HK-2 (cell line): ENCODE measurements around the gene NPTXR.

ENCODE experiments used
- DNase-seq: peaks from one replicate; pipeline ENCODE4 v3.0.0-alpha.2; 2018; ENCODE audit not compliant: unreplicated experiment

Gene NPTXR

GRCh38 chr22:38843657-38844314 is at the start of gene NPTXR:
TSS of gene NPTXR (minus strand) at chr22:38844028.
- DNase-seq: peak; percentile 58

DNA sequence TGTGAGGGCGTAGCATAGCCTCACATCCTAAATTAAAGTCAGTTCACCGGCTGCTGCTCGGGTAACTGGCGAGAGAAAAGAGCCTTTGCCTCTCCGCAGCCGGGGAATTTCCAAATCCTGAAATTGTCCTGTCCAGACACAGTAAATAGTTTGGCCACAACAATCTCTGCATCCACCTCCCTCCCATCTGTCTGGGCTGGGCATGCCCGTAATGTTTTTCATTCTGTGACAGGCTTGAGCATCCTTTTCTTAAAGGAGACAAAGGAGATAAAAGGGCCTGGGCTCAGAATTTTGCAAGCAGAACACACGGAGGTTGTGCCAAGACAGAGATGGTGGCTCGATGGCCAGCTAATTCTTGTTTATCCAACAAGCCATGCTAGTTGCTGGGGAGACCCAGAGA is 47.4 kb upstream of the NPTXR start:
- no peak for DNase-seq

GRCh38 chr22:38890377-38890776 is 46.5 kb upstream of the NPTXR start:
- DNase-seq: no peak

- DNase-seq: no peak
Measured at GRCh38 chr22:38886333-38886732, 42.5 kb upstream of the NPTXR start.

DNA sequence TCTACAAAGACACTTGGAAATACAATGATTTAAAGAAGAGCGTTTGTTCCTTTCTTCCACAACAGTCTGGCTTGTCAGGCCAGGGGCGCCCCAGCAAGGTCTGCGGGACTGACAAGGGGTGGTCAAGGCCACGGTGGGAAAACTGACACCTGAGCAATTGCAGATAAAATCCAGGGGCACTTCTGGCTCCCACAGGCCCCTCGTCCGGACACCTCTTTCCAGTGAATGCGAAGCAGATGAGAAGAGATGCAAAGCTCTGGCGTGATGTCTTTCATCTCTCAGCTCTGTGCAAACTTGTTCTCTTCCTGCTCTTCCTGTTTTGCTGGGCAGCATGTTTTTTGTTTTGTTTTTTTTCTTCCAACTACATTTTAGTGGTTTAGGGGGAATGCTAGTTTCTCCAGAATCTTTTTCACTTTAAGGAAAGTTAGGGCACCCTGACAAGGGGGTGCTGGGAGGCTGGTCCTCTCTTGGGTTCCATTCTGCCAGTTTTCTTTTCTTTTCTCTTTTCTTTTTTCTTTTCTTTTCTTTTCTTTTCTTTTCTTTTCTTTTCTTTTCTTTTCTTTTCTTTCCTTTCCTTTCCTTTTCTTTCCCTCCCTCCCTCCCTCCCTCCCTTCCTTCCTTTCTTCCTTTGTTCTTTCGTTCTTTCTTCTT is 39.3 kb upstream of the NPTXR start:
- DNase-seq: no peak

DNA sequence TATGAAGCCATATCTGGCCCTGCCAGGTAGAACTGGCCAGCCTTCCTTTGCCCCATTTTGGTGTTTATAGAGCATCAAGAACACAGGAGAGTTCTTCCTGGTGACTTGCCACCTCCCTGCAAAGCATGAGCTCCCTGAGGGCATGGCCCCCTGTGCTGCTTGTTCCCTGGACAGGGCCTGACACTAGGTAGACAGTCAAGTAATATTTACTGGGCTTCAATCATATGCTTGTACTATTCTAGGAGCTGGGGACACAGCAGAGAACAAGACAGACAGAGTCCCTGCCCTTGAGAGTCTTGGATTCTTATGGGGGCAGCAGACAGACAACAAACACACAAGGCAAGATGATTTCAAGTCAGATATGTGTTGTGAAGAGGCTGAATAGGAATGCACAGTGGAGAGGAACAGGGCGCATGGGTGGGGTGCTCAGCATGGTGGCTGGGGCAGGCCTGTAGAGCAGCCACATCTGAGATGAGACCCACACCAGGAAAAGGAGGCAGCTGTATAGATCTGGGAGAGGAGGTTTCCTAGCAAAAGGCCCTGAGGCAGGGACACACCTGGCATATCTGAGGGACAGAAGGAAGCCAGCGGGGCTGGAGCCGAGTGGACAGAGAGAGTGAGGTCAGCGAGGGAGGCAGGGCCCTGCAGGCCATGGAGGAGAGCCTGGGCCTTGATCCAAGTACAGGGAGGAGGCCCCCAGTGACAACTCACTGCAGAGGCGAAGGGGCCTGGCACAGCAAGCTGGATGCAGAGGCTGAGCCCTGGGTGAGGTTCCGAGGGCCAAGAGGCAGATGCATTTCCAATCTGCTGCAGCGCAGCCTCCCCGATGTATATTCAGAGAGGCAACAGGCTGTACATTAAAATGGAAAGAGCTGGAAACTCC is 38.4 kb upstream of the NPTXR start:
- DNase-seq: no peak

DNA sequence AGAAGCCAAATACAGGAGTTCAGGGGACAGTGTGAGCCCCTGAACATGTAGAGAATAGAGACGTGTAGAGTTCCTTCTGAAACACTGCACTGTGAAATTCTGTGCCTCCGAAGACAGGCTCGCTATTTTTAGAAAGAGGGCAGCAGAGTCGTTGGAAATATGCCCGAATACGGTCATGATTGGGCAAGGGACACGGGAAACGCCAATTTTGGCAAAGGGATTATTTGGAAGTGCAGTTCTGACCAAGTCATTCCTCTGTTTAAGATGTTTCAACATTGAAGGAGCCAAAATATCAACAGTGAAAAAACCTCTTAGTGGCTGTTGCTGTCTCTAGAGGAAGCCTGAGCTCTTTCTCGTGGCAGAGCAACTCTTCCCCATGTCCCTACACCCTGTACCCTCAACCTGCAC is 37.6 kb upstream of the NPTXR start:
- no peak for DNase-seq

GRCh38 chr22:38879961-38880360 is 36.1 kb upstream of the NPTXR start:
- DNase-seq: no peak

DNA sequence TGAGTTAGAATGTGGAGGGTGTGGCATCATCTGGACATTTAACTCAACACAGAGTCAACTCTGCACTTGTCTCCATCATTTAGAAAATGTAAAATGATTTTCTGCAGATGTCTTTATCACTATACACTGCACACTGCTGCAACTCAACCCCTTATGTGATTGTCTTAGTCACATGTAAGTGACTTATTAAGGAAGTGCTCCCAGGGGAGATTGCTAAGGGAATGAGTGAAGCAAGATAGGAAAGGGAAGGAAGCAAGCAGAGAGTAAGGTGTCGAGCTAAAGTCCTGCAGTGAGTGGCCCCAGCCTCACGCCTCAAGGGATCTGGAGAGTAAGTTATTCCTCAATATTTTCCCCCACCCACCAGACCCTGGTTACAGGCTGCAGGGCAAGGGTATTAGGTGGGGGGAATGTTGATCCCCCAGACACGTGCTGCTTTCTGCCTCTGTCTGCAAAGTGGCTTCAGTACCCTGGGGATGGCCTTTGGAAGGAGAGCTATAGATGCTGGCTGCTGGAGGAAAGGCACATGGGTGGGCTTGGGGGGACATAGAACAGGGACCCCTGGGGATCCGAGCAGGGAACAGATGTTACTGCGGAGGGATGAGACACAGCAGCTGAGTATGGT is 35.4 kb upstream of the NPTXR start:
- DNase-seq: no peak

DNA sequence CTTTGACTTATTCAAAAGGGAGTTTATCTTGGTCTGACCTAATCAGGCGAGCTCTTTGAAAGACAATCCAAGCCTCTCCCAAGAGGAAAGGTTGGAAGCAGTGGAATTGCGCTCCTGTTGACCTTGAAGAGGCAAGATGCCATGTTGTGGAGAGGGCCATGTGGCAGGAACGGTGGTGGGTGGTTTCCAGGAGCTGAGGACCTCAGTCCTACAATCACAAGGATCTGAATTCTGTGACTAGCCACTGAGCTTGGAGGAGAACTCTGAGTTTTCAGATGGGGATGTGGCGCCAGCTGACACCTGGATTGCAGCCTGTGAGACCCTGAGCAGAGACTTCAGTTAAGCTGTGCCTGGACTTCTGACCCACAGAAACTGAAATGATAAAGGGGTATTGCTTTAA is 34.2 kb upstream of the NPTXR start:
- no peak for DNase-seq

GRCh38 chr22:38874529-38875222 is 30.8 kb upstream of the NPTXR start:
- no peak for DNase-seq

- DNase-seq: no peak
Measured at GRCh38 chr22:38873469-38874411, 29.9 kb upstream of the NPTXR start.

DNA sequence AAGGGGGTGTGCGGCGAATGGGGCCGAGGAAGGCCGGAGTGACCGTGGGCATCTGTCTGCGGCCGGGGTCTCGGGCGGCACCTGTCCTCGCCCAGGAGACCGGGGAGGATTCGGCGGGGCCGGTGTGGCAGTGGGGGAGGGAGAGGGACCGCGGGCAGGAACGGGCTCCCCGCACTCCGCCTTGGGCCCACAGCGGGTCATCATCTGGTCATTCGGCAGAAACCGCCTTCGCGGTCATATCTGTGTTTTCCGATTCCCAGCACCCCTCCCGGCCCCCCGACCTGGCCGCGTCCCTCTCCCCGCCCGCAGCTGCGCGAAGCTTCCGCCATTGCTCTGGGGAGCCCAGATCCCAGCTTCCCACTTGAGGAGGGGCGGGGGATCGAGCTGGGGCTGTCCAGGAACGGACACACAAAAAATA is 29.0 kb upstream of the NPTXR start:
- no peak for DNase-seq

GRCh38 chr22:38872172-38872830 is 28.5 kb upstream of the NPTXR start, which contains the start of gene CBX6:
TSS of gene CBX6 (minus strand) at chr22:38872216. CDS start at chr22:38872190, 26 bp downstream.
- DNase-seq: peak; percentile 81

GRCh38 chr22:38871360-38872171 is 27.7 kb upstream of the NPTXR start:
- DNase-seq: no peak

GRCh38 chr22:38870791-38871359 is 27.0 kb upstream of the NPTXR start:
- no peak for DNase-seq

DNA sequence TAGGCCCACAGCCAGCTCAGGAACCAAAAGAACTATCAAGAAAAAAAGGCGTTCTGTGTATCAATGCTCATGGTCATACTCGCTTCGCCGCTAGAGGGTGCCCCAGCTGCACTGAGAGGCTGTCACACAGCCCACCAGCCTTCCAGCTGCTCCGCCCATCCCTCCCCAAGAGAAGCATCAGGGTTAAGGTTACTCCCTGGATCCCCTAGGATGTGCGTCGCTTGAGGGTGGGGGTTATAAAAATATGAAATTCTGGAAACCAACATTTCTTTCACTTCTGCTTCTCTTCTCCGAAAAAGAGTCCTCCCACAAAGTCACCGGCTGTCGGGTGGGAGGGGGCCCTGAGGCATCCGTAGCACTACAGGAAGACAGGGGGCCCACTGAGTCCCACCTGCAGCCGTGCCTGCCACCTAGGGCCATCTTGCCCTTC is 26.5 kb upstream of the NPTXR start:
- peak; percentile 70 for DNase-seq

DNA sequence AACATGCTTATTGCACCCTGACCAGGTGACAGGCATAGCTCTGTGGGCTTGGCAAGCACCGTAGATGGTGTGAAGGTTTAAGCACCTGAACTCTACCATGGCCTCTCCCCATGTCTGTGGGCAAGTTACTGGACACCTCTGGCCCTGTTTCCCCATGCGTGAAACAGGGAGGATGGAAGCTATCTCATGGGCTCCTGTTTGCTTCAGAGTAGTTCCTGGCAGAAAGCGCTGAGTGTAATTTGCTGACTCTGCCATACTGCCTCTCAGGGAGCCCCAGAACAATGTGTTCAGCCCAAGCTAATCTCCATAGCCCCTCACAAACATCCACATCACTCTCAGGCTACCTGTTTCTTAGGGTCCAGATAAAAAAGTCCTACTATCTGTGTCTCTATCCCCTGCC is 25.8 kb upstream of the NPTXR start:
- no peak for DNase-seq
